HG03457 (cell line): ENCODE measurements around the gene PAQR9.

Experiments used
- ATAC-seq: cut with Tn5 transposase; IDR thresholded peaks from one replicate; pipeline ENCODE4 v1.9.1; 2021; ENCODE audit warnings: moderate number of reproducible peaks; ENCODE audit not compliant: unreplicated experiment

Gene PAQR9

DNA sequence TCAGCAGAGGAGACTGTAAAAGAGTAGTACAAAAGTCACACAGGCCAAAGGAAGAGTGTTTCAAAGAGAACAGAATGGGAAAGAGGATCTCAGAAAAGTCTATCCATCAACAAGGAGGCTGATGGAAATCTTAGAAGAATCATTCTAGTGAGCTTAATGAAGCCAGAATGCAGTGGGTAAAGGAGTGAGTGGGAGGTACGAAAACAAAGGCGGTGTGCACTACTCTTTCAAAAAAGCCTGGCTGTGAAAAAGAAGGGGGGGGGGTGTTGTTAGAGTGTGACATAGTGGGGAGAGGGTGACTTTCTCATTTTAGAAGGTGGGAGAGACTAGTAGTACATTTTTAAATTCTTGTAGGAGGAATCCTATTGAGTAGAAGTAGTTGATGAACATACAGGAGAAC is 11.7 kb downstream of the PAQR9 start:
- ATAC-seq, result no peak

DNA sequence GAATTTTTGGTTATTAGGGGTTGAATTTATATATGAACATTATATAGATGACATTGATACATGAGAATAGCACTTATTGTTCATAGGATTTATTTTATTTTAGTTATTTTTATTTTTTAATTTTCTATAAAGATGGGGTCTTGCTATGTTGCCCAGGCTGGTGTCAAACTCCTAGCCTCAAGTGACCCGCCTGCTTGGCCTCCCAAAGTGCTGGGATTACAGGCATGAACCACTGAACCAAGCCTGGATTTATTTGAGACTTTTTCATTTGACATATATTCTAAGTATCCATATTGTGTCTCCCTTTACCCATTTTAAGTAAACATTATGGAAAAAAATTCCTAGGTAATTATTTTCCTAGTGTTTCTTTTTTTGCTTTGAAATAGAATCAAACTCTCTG is 12.5 kb downstream of the PAQR9 start:
- ATAC-seq, result no peak

DNA sequence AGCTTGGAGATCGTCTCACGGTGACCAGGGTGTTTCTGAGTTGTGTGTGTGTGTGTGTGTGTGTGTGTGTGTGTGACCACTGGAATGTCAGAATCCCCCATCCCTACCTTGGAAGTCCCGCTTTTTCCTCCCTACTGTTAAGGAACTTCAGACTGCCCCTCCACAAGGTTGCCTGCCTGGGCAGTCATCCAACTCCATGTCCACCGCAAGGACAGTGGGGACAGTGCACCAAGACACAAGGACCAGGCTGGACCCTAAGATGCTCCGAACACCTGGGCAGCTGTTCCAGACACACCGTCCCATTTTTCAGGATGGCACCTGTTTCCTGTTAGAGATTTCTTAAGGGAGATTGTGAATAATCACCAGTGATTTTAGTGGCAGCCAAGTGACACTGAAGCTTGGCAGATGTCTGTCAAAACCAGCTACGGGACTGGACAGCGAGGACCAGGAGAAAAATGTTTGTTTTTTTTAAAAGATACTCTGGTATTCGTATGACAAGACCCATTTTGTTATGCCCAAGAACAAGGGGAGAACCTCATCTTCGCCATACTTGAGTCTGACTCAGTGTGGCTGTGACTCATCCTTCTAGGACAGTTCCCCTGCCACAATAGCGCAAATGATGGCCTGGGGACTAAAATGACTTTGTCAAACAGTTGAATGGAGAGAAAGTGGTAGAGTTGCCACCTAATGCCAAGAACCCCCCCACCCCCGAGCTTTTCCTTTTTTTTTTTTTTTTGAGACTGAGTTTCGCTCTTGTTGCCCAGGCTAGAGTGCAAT is 15.5 kb downstream of the PAQR9 start:
- no peak for ATAC-seq

DNA sequence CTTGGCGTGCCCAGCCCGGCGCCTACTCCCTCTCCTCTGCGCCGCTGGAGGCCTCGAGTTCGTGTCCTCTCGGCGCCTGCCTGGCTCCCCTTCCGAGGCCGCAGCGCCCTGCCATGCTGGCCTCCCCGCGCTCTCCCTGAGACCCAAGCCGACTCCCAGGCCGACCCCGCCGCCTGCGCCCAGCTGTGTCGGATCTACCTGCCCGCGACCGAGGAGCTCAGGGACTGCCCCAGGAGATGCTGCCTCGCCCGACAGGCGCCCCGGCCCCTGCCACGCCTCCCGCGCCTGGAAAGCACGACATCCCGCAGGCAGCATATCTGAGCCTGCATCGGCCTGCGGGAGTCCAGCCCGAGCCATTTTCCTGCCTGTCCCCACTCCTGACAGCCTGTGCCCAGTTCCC is 16.1 kb downstream of the PAQR9 start:
- no peak for ATAC-seq

DNA sequence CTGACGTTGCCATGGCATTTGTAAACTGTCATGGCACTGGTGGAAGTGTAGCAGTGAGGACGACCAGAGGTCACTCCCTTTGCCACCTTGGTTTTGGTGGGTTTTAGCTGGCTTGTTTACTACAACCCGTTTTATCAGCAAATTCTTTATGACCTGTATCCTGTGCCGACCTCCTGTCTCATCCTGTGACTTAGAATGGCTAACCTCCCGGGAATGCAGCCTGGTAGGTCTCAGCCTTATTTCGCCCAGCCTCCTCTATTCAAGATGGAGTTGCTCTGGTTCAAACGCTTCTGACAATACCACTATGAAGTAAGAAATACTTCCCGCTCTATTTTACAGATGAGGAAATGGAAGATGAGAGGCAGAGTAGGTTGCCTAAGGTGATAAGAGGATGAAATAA is 16.6 kb downstream of the PAQR9 start:
- ATAC-seq, result no peak

DNA sequence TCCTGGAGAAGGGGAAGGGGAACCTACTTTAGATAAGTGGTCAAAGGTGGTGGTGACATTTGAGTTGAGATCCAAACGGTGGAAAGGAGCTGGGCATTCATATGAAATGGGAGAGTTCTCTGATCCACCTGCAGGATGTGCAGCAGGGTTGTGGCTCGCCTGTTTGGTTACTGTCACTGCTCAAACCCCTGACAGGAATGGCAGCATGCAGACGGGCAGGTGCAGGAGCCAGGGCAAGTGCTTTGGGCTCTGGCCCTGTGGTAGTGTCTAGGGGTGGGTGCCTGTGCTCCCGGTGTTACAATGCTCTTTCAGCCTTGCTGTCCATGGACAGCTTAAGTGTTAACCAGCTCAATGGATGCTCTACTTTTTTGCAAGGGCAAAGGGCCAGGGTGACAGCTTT is 18.5 kb downstream of the PAQR9 start:
- ATAC-seq, result no peak

DNA sequence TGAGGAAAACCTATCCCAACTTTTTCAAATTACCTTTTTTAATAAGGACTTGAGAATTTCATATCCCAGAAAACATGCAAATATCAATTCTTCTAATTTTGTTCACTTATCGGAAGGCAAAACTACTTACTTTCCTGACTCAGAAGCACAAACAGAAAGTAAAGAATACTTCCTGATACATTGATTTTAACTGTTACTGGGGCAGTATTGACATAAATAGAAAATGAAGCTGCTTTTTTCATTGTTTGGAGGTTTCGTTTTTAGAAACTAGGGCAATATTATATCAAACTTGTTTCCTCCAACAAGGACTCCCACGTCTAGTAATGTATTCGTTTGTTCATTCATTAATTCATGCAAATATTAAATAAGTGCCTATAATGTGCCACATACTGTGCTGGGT is 19.1 kb downstream of the PAQR9 start:
- no peak for ATAC-seq

DNA sequence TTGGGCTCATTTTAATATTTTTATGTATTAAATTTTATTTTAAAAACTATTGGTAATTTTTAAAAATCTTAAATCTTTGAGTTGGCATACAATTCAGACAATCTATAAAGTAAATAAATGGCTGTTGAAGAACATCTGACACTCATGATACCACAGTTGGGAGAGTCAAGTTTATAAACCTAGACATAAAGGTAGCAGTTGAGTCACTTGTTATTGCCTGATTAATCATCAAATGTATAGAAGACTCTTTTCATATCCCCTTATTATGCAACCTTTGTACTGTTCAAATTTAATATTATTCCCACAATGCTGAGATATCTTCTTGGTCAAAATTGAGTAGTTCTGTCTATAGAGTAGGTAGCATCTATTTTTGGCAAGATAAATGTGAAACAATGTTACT is 19.6 kb downstream of the PAQR9 start:
- no peak for ATAC-seq

DNA sequence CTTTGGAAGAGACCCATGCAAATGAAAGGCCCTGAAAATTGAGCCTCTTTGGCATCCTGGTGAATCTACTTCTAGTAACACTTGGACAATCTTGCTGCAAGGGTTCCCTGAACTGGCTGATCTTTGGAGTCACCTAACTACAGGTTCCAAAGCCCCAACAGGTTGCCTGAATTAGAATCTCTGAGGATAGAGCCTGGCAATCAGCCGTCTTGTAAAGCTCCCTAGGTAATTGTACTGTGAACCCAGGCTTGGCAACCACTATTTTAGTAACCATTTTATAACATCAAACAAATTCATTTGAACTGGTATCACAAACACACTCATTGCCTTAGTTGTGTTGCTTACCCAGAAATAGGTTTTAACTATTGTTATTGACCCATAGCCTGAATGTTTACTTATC is 20.1 kb downstream of the PAQR9 start:
- no peak for ATAC-seq

DNA sequence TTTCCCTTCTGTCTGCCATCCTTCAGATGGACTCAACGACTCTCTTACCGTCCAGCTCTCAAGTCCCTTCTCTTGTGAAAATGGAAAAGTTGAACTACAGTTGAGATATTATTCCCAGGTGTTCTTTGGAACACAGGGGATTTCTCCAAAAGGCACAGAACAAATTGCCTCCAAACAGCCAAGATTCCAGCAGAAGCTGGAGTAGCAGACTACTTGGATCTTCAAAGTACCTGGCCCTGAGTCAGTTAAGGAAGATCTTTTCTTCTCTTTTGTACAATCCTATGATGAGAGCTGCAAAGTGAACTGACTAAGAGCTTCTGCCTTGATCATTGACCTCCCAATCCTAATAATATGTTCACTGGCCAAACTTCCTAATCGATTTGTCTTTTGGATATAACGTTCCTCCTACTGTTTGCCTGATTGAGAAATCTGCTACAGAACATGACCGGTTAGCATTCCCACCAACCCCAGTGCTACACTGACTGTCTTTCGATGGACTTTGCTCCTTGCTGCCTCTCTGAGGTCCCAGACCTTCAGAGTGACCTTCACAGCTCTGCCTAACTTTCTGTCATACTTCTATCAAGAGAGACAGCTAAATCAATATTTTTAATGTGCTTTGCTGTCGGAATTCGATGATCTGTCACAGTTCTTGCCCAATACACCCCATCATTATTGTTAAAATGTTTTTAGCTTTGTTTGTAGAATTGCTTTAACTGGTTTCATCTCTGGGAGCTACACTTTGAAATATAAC is 21.9 kb downstream of the PAQR9 start:
- ATAC-seq, result no peak

DNA sequence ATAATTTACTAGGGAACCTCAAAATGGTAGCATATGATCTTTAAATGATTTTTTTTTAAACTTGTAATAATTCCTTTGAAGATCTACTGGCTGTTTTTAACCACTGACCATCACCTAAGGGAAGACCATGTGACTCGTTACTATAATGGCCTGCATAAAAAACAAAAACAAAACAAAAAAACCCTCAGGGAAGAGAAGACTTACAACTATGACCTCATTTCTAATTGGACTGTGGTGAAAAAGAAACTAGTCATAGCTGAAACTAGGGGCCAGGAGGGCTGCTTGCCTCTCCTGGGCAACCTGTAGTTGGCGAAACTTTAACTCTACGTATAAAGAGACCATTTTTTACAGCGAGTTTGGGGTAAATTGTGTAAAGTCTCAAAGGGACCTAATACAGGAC is 23.0 kb downstream of the PAQR9 start:
- ATAC-seq, result no peak

DNA sequence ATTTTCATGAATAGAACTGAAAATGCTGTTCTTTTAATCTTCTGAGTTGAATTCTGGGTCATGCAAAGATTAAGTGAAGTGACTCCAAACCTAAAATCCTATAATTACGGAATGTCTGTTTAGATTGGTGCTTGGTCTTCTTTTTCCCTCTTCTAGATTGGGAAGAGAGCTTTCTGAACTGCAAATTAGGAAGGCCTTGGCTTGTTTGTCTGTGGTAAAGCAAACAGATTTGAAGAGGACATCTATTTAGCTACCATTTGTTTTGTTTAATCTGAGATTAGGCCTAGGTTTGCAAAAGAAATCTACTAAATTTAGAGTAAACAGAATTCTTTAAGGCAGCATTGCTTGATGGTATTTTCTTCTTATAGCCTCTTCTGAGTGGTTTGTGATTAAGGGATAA is 23.5 kb downstream of the PAQR9 start:
- no peak for ATAC-seq

DNA sequence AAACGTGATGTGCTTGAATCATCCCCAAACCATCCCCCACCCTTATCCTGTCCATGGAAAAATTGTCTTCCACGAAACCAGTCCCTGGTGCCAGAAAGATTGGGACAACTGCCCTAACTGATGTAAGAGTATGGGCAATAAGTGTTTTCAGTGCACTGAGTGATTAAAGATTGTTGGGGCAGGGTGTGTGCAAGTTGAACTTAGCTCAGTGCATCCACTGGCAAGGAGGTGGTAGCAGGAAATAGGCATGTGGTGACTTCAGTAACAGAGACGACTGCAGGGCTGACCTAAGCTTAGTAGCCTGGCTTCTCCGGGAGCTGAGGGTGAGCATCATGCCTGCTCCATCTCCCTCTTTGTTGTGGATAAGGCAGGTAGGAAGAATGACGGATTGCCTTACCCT is 27.5 kb downstream of the PAQR9 start:
- no peak for ATAC-seq

DNA sequence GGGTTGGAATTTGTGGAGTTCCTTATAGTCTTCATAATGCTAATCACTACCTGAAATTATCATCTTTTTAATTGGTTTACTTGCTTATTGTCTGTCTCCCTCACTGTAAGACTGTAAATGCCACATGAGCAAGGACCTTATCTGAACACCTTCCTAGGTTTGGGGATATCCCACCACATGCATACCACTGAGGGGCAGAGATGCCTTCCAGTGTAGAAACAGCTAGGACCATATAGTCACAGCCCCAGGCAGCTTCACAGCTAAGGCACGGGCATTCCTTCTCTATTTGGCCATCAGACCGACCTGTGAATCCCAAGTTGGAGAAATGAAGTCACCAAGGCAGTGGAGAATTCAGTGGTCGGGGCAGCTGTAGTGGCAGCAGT is 28.6 kb downstream of the PAQR9 start:
- no peak for ATAC-seq

DNA sequence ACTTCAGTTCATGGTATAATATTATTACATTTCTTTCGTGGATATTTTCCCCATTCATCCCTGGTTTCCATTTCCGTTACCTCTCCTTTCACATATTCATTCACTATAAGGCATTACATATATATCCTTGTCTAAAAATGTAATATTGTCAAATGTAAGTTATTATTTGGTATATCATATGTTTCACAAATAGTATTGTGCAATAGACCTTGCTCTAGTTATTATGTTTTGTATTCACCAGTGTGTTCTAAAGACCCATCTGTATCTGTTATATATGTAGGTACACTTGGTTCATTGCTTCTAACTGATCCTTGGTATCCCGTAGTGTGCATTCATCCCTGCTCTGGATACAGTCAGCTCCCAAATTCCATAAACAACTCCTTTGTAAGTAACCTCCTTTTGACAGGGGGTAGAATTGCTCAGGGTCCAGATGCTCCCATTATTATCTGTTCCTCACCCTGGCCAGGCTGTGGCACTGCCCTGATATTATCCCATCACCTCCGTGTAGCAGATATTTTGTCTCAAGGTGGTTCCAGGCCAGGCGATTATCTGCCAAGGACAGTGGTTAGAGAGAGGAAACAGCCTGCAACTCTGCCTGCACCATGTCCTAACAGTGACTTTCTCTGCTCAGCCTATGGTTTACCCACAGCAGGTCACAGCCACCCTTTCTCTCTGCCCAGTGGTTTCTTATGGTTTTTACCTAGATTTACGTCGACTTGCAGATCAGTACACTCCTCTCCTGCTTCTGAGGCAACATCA is 29.2 kb downstream of the PAQR9 start:
- no peak for ATAC-seq

DNA sequence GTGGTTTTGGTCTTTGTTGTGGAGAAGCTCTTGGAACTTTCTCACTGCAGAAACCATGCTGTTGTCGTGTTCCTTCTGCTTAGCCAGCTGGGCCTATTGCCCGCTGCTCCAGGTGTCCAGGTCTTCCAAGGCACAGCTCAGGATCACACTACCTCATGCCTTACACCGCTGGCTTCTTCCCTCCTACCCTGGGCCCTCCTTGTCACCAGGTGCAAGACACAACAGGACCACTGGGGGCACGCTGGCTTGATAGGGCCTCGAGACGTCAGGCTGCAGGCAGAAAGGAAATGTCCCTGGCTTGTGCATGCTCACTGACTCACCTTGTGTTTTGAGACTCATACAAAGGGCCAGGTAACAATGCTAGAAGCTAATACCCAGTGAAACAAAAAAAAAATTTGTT is 32.3 kb downstream of the PAQR9 start:
- ATAC-seq, result peak; percentile 72

DNA sequence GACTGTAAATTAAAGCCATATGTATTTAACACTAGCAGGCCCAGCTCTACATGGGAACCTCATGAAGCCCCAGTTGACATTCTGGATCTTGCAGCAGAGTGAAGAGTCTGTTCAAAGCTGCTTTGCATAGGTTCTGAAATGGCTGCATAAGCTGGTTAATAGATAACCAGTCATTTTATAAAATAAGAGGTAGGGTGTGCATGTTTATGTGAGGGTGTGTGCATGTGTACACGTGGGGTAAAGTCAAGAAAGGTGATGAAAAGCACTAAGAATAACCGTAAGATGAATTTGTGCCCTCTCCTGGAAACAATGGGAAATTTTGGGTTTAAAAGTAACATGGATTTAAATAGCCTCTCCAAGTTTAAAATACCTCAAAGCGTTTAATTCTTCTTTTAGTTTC is 33.0 kb downstream of the PAQR9 start:
- ATAC-seq, result no peak

DNA sequence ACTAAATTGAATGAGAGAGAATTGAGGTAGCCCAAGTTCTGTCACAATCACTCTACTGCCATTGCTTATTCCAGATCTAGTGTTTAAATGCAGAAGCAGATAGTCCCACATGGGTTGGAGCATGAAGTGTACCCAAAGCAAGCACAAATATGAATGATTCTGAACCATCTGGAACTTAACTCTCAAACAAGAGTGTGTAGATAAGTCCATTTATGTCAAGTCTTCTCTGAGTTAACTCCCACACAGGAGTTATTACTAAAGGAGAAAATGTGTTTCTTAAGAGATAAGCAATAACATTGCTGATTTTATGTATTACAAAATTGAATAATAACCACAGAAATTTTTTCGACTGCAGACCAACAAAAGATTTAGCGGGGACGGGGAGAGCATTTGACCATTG is 33.6 kb downstream of the PAQR9 start:
- ATAC-seq, result no peak

DNA sequence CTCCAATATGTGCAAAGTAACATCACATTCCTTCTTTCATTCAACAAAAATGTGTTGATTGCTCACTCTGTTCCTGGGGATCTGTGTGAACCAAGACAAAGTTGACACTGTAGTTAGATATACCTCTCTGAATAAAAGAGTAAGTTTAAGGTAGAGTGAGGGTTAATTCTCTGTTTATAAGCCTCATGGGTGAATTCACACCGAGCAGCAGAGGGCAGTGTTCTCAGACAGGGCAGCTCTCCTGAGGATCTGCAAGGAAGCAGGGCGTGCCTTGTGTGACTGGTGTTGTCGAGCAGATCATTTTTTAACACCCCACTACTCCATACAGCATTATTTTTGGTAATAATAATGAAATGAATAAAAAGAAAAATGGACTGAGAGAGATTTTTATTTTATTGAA is 34.4 kb downstream of the PAQR9 start:
- no peak for ATAC-seq

DNA sequence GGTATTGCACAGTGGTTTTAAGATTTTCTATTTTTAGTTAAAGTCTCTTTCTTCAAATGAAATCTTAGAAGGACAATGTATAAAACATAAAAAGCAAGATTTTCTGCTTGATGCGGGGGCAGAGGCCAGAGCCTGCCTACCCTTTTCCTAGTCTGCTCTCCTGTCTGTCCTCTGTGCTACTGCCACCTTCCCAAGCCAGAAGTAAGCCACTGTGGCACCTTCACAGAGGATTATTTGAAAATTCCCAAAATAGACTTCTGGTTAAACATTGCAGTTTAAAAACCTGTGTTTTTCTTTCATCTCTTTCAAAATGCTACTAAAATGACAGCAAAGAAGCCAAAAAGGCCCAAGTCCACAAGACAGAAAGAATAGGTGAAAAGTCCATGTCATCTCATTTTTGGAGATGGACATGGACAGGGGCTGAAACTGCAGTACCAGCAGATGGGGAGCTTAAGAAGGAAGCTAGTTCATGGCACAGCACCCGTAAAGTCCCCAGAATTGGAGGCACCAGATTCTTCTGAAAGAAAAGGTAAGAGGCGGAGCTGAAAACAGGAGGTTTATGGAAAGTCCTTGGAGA is 37.0 kb downstream of the PAQR9 start:
- no peak for ATAC-seq

DNA sequence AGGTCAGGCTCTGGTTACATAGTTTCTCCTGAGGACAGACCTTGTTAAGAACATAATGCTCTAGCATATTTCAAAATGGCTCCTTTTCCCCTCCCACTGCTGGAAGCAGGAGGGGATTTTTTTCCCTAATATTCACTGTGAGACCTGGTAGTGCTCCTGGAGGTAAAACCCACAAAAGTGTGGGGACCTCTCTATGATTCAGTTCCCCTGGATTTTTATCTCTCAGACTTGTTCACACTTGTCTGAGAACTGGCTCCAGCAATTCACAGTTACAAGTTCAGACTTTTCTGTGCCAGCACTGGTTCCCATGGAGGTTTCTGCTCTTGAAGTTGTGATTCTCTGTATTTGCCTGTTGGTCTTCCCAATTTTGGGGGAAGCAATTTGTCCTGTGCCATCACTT is 38.3 kb downstream of the PAQR9 start:
- no peak for ATAC-seq

DNA sequence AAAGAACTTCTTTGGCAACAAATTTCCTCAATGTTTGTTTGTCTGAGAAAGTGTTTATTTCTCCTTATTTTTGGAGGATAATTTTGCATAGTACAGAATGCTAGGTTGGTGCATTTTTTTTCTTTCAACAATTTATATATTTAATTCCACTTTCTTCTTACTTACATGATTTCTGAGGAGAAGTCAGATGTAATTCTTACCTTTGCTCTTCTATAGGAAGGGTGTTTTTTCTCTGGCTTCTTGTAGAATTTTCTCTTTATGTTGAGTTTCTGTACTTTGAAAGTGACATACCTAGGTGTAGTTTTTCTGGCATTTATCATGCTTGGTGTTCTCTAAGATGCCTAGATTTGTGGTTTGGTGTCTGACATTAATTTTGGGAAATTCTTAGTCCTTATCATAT is 39.8 kb downstream of the PAQR9 start:
- no peak for ATAC-seq
